MCF 10A (cell line): ENCODE measurements around the gene RPS5. TPM values are rescaled to one million over a fixed set of nuclear protein-coding genes. Genes with fewer than 3 reads are reported as not detected.
A peak's percentile ranks its signal among the peaks of the same experiment; 100 is the strongest.
"Not testable (repeated sequence)": the region's sequence is repeated elsewhere in the genome, so short reads cannot be mapped to it uniquely, and the experiment has no call there.

Experiments
- BruUV-seq: library from RNA; stranded (reverse); fragments of 400-500 nt; replicated peaks from 2 replicates; lab custom pipeline; 2021; lab: Mats Ljungman, UMichigan
- CTCF ChIA-PET: fragments of 300-600 bp; sonication (Branson Sonifier 250); formaldehyde crosslinking; extraction: SDS; loops from one replicate; lab custom pipeline; 2021; ENCODE audit warnings: antibody characterized with exemption, inconsistent platforms; lab: Yijun Ruan, JAX
- POLR2A ChIA-PET: fragments of 300-600, 350-650 bp; sonication (Branson Sonifier 250); formaldehyde crosslinking; extraction: SDS; loops from one replicate; lab custom pipeline; 2020; ENCODE audit warnings: antibody characterized with exemption, inconsistent platforms; lab: Yijun Ruan, JAX
- DNase-seq: peaks from one replicate; pipeline ENCODE4 v3.0.0-alpha.2; 2018; ENCODE audit not compliant: unreplicated experiment
- H3K27ac Mint-ChIP-seq: one replicate; pipeline ENCODE4 v1.8.0; 2022; ENCODE audit warnings: mild to moderate bottlenecking, low read depth, mixed read lengths; ENCODE audit not compliant: unreplicated experiment
- H3K27me3 Mint-ChIP-seq: one replicate; pipeline ENCODE4 v1.8.0; 2022; ENCODE audit warnings: mixed read lengths; ENCODE audit not compliant: insufficient read depth, unreplicated experiment
- H3K36me3 Mint-ChIP-seq: one replicate; pipeline ENCODE4 v1.8.0; 2022; ENCODE audit warnings: mild to moderate bottlenecking, moderate library complexity, mixed read lengths; ENCODE audit not compliant: insufficient read depth, unreplicated experiment
- H3K4me1 Mint-ChIP-seq: one replicate; pipeline ENCODE4 v1.8.0; 2022; ENCODE audit warnings: mixed read lengths; ENCODE audit not compliant: insufficient read depth, unreplicated experiment
- H3K4me3 Mint-ChIP-seq: one replicate; pipeline ENCODE4 v1.8.0; 2022; ENCODE audit warnings: mild to moderate bottlenecking, moderate library complexity, mixed read lengths; ENCODE audit not compliant: unreplicated experiment
- H3K9me3 Mint-ChIP-seq: one replicate; pipeline ENCODE4 v1.8.0; 2022; ENCODE audit warnings: mixed read lengths; ENCODE audit not compliant: unreplicated experiment
- CTCF ChIP-seq: fragments of 200-600 bp; IDR thresholded peaks from one replicate; pipeline ENCODE4 v1.8.0; 2022; ENCODE audit warnings: antibody characterized with exemption, mild to moderate bottlenecking; ENCODE audit not compliant: unreplicated experiment
- intact Hi-C: fragments of 100-400 bp; cut with micrococcal nuclease; formaldehyde crosslinking; loops from 2 replicates; pipeline ENCODE4 v1.14.1; 2022
- total RNA-seq: library from RNA; stranded (reverse); gene quantifications from 2 replicates; pipeline ENCODE4 v1.2.3, GENCODE V29; 2022

RPS5 gene
- total RNA-seq, 1 experiment from 2014 or later: 1,779 TPM

GRCh38 chr19:58368561-58369360, 18.3 kb upstream of the RPS5 start:
- no peak for DNase-seq
- Mint-ChIP-seq H3K4me3 (no peak overlapping the region), H3K9me3 (no peaks in the 10 kb centered on the region), H3K27ac (no peak overlapping the region), H3K36me3 (no peaks in the 10 kb centered on the region), H3K27me3 (no peaks in the 10 kb centered on the region), H3K4me1 (no peaks in the 10 kb centered on the region)
- ChIA-PET POLR2A (interaction anchor here (0.8 kb wide), 1 partner anchor 10 kb away, joined by 3 read pairs; no protein-coding TSS in a partner anchor), CTCF (interaction anchor here (0.7 to 1.5 kb wide), 2 partner anchors 11 to 148 kb away, joined by 3 to 6 read pairs; no protein-coding TSS in a partner anchor)
- BruUV-seq: no TSS peak
- intact Hi-C loops: no loop called here
- no peak for TF ChIP-seq CTCF

GRCh38 chr19:58372311-58373133, 14.5 kb upstream of the RPS5 start:
- BruUV-seq: no TSS peak
- Mint-ChIP-seq H3K9me3 (no peaks in the 10 kb centered on the region), H3K4me3 (no peak overlapping the region), H3K36me3 (no peaks in the 10 kb centered on the region), H3K27ac (no peak overlapping the region), H3K4me1 (no peaks in the 10 kb centered on the region), H3K27me3 (no peaks in the 10 kb centered on the region)
- DNase-seq: no peak
- TF ChIP-seq CTCF: peak; percentile 9
- intact Hi-C loops: loop anchor here (5.0 kb wide), 1 partner anchor 965 kb away; no protein-coding TSS in a partner anchor
- CTCF ChIA-PET: interaction anchor here (0.7 to 1.0 kb wide), 3 partner anchors 9 to 1961 kb away, joined by 3 to 4 read pairs (median 4); partner anchors contain the start of gene ZNF497
- POLR2A ChIA-PET: interaction anchor here (0.7 to 0.9 kb wide), 2 partner anchors 9 to 902 kb away, joined by 5 read pairs; partner anchors contain the start of gene ZNF497

GRCh38 chr19:58374200-58374599, 12.9 kb upstream of the RPS5 start:
- ChIA-PET CTCF (interaction anchor here (1.3 kb wide), 1 partner anchor 11 kb away, joined by 11 read pairs; the partner anchor contains the start of gene ZNF497), POLR2A (no interaction called here)
- Mint-ChIP-seq H3K9me3 (no peaks in the 10 kb centered on the region), H3K27ac (no peak overlapping the region), H3K4me1 (no peaks in the 10 kb centered on the region), H3K4me3 (no peak overlapping the region), H3K36me3 (no peaks in the 10 kb centered on the region), H3K27me3 (no peaks in the 10 kb centered on the region)
- TF ChIP-seq CTCF: no peak
- DNase-seq: peak; percentile 32
- intact Hi-C loops: loop anchor here (5.0 kb wide), 1 partner anchor 967 kb away; no protein-coding TSS in a partner anchor
- no TSS peak for BruUV-seq

- H3K9me3 Mint-ChIP-seq, BruUV-seq, H3K27me3 Mint-ChIP-seq, H3K4me3 Mint-ChIP-seq, H3K27ac Mint-ChIP-seq, intact Hi-C loops: not testable (repeated sequence)
- Mint-ChIP-seq H3K4me1 (peaks cover 12% of the 10 kb centered on the region), H3K36me3 (peaks cover 14% of the 10 kb centered on the region)
- ChIA-PET CTCF (interaction anchor here (1.0 kb wide), 1 partner anchor 13 kb away, joined by 3 read pairs; no protein-coding TSS in a partner anchor), POLR2A (interaction anchor here (0.6 to 3.1 kb wide), 2 partner anchors 11 to 14 kb away, joined by 3 to 10 read pairs; partner anchors contain the start of gene ZNF497)
- peak; percentile 38 for DNase-seq
These were observed 10.3 kb upstream of the RPS5 start for GRCh38 chr19:58376724-58377123.
